Measurements from ENCODE around the gene SCP2D1. TPM values are rescaled to one million over a fixed set of nuclear protein-coding genes. Genes with fewer than 3 reads are reported as not detected.
A peak's percentile ranks its signal among the peaks of the same experiment; 100 is the strongest.

SCP2D1 gene
- total RNA-seq, 1 donor from 2014 or later: not detected

DNA sequence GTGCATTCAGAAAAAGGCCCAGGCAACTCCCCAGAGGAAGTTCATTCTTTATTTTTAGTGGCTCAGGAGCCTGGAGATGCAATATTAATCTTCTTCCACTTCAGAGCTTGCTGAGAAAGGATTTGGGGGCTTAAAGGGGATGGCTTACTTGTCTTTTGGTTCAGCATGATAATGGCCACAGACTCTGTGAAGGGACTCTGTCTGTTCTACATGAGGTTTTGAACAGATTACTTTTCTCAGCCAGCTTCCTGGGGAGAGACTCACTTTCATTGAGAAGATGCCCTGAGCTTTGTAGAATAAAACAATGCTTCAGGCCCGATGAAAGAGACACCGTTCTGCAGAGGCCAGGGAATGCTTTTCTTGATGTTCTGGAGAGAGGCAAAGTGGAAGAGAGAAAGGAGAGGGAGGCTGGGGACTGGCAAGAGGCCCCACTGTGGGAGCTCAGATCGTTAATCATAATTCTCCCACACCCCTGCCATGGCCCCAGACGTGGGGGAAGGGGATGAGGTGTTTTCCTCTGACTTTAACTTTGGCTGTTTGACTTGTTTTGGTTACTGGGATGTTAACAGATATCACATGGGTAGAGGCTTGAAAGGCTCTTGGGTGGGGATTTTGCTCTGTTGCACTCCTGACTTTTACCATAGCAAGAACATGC, 19.1 kb downstream of the SCP2D1 start:
- intact Hi-C loops (cut with DNase I): no loop called here
- TF ChIP-seq POLR2AphosphoS5 (IDR thresholded peaks at IDR 0.05; ENCODE audit: insufficient read depth in 1 of 2, low read depth in 1 of 2) (no peak), POLR2A (IDR thresholded peaks at IDR 0.05) (no peak)
- TF ChIP-seq, protein P1, sequence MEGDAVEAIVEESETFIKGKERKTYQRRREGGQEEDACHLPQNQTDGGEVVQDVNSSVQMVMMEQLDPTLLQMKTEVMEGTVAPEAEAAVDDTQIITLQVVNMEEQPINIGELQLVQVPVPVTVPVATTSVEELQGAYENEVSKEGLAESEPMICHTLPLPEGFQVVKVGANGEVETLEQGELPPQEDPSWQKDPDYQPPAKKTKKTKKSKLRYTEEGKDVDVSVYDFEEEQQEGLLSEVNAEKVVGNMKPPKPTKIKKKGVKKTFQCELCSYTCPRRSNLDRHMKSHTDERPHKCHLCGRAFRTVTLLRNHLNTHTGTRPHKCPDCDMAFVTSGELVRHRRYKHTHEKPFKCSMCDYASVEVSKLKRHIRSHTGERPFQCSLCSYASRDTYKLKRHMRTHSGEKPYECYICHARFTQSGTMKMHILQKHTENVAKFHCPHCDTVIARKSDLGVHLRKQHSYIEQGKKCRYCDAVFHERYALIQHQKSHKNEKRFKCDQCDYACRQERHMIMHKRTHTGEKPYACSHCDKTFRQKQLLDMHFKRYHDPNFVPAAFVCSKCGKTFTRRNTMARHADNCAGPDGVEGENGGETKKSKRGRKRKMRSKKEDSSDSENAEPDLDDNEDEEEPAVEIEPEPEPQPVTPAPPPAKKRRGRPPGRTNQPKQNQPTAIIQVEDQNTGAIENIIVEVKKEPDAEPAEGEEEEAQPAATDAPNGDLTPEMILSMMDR (IDR thresholded peaks at IDR 0.05): no peak
- no peak overlapping the region for H3K4me3 ChIP-seq
- no peaks in the 10 kb centered on the region for H3K4me1 ChIP-seq
- H3K27ac ChIP-seq: no peak overlapping the region
- H3K27me3 ChIP-seq: no peaks in the 10 kb centered on the region
- H3K36me3 ChIP-seq: no peaks in the 10 kb centered on the region
- no peak for DNase-seq (ENCODE audit: extremely low spot score in 2 of 2)
- H3K9me3 ChIP-seq: no peaks in the 10 kb centered on the region

- intact Hi-C loops (cut with DNase I): no loop called here
- no peak overlapping the region for H3K27ac ChIP-seq
- H3K4me3 ChIP-seq: no peak overlapping the region
- TF ChIP-seq, protein P1 (IDR thresholded peaks at IDR 0.05): no peak
- DNase-seq (ENCODE audit: extremely low spot score in 2 of 2): no peak
- no peaks in the 10 kb centered on the region for H3K36me3 ChIP-seq
- H3K9me3 ChIP-seq: no peaks in the 10 kb centered on the region
- no peaks in the 10 kb centered on the region for H3K27me3 ChIP-seq
- no peaks in the 10 kb centered on the region for H3K4me1 ChIP-seq
These were observed 22.1 kb downstream of the SCP2D1 start for GRCh38 chr20:18835466-18836256.

DNA sequence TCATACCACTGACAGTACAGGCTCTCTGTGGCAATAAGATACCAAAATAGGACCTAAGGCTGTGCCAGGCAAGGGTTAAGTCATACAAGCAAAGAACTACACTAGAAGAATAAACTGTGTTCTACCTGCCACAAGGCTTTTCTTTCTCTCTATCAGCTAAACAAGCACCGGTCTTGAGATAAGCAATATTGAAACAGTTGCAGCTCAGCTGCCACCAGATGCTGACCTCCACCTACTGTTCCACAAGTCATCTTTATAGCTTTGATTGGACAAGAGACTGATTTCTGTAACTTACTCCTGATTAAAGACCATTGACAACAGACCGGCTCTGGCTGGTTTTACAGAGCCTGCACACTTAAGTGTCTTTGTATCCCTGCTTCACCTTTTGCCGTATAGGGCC, 24.1 kb downstream of the SCP2D1 start:
- Histone ChIP-seq H3K27me3 (no peaks in the 10 kb centered on the region), H3K36me3 (no peaks in the 10 kb centered on the region), H3K4me3 (no peak overlapping the region), H3K9me3 (no peaks in the 10 kb centered on the region), H3K27ac (no peak overlapping the region), H3K4me1 (no peaks in the 10 kb centered on the region)
- DNase-seq (ENCODE audit: extremely low spot score in 2 of 2): no peak
- intact Hi-C loops (cut with DNase I): no loop called here
- no peak for TF ChIP-seq POLR2A (IDR thresholded peaks at IDR 0.05)
- TF ChIP-seq, protein P1 (IDR thresholded peaks at IDR 0.05): no peak
- TF ChIP-seq POLR2AphosphoS5 (IDR thresholded peaks at IDR 0.05; ENCODE audit: insufficient read depth in 1 of 2, low read depth in 1 of 2): no peak

GRCh38 chr20:18839507-18840247, 26.1 kb downstream of the SCP2D1 start:
- Histone ChIP-seq H3K4me1 (no peaks in the 10 kb centered on the region), H3K27me3 (no peaks in the 10 kb centered on the region), H3K27ac (no peak overlapping the region), H3K9me3 (no peaks in the 10 kb centered on the region), H3K4me3 (no peak overlapping the region), H3K36me3 (no peaks in the 10 kb centered on the region)
- no peak for TF ChIP-seq POLR2A (IDR thresholded peaks at IDR 0.05)
- intact Hi-C loops (cut with DNase I): no loop called here
- DNase-seq (ENCODE audit: extremely low spot score in 2 of 2): peak in 1 of 2 donors; percentile 34

- Histone ChIP-seq H3K27me3 (no peaks in the 10 kb centered on the region), H3K4me1 (no peaks in the 10 kb centered on the region), H3K36me3 (no peaks in the 10 kb centered on the region), H3K27ac (no peak overlapping the region), H3K9me3 (no peaks in the 10 kb centered on the region), H3K4me3 (no peak overlapping the region)
- intact Hi-C loops (cut with DNase I): no loop called here
- TF ChIP-seq, protein P1 (IDR thresholded peaks at IDR 0.05): no peak
- TF ChIP-seq POLR2A (IDR thresholded peaks at IDR 0.05) (no peak), POLR2AphosphoS5 (IDR thresholded peaks at IDR 0.05; ENCODE audit: insufficient read depth in 1 of 2, low read depth in 1 of 2) (no peak)
- peak in 1 of 2 donors; percentile 64 for DNase-seq (ENCODE audit: extremely low spot score in 2 of 2)
These were observed 26.7 kb downstream of the SCP2D1 start for GRCh38 chr20:18840248-18840645.
